HL-60 (cell line): ENCODE measurements around the gene PABPN1.

Experiments
- DNase-seq, 2 experiments: peaks; one replicate each; pipeline ENCODE4 v3.0.0-alpha.2; 2010 to 2020; ENCODE audit warnings: low read depth in 1 of 2, low spot score in 1 of 2
- H3K27ac ChIP-seq: fragments of 250-450 bp; sonication (Bioruptor Pico); replicated peaks from 2 replicates; pipeline ENCODE4 v1.5.1; 2020; ENCODE audit warnings: mild to moderate bottlenecking, moderate library complexity
- H3K27me3 ChIP-seq: fragments of 250-450 bp; sonication (Bioruptor Pico); 2 replicates; pipeline ENCODE4 v1.5.1; 2021; ENCODE audit warnings: mild to moderate bottlenecking, moderate library complexity; ENCODE audit not compliant: insufficient read depth, poor library complexity, severe bottlenecking
- H3K4me3 ChIP-seq: replicated peaks from 2 replicates; pipeline ENCODE4 v1.5.1; 2011; ENCODE audit warnings: mild to moderate bottlenecking, control low read depth, low read length; ENCODE audit not compliant: insufficient read depth
- CTCF ChIP-seq: IDR thresholded peaks from one replicate; pipeline ENCODE4 v1.5.1; 2011; ENCODE audit warnings: low read length, control low read depth, inconsistent platforms; ENCODE audit not compliant: insufficient read depth
- GABPA ChIP-seq: IDR thresholded peaks from 2 replicates; pipeline ENCODE4 v1.6.1; 2012; ENCODE audit warnings: low read depth
- POLR2AphosphoS5 ChIP-seq: IDR thresholded peaks from 2 replicates; pipeline ENCODE4 v1.6.1; 2012; ENCODE audit warnings: low read depth
- REST ChIP-seq: IDR thresholded peaks from 2 replicates; pipeline ENCODE4 v1.6.1; 2012; ENCODE audit warnings: low read depth; ENCODE audit not compliant: insufficient replicate concordance
- SPI1 ChIP-seq: IDR thresholded peaks from 2 replicates; pipeline ENCODE4 v1.6.1; 2012; ENCODE audit warnings: low read depth, mild to moderate bottlenecking, borderline replicate concordance

The PABPN1 gene

GRCh38 chr14:23326491-23327332 lies 5.5 kb downstream of the PABPN1 start:
- Histone ChIP-seq H3K4me3 (no peak overlapping the region), H3K27me3 (no peaks in the 10 kb centered on the region), H3K27ac (no peak overlapping the region)
- TF ChIP-seq POLR2AphosphoS5 = peak; percentile 58; the same call in 1 of the 2 replicates
- no peak for TF ChIP-seq SPI1
- DNase-seq = no peak

GRCh38 chr14:23327947-23328744 lies 6.9 kb downstream of the PABPN1 start:
- no peak overlapping the region for H3K27ac ChIP-seq
- H3K27me3 ChIP-seq = no peaks in the 10 kb centered on the region
- DNase-seq = peak in 1 of 2 experiments; percentile 72
- TF ChIP-seq REST = no peak
- TF ChIP-seq POLR2AphosphoS5 = no peak
- TF ChIP-seq SPI1 = no peak
- peak; percentile 94 for TF ChIP-seq CTCF
- no peak for TF ChIP-seq GABPA
- H3K4me3 ChIP-seq = no peak overlapping the region

- no peak overlapping the region for H3K4me3 ChIP-seq
- H3K27me3 ChIP-seq = no peaks in the 10 kb centered on the region
- H3K27ac ChIP-seq = no peak overlapping the region
- DNase-seq = no peak
- TF ChIP-seq REST = no peak
These were observed 14.4 kb downstream of the PABPN1 start for GRCh38 chr14:23335623-23336022.

GRCh38 chr14:23339506-23340268 lies 18.4 kb downstream of the PABPN1 start:
- H3K27me3 ChIP-seq = no peaks in the 10 kb centered on the region
- H3K27ac ChIP-seq = no peak overlapping the region
- no peak overlapping the region for H3K4me3 ChIP-seq
- TF ChIP-seq CTCF = no peak
- no peak for TF ChIP-seq GABPA
- no peak for TF ChIP-seq POLR2AphosphoS5
- TF ChIP-seq REST = no peak
- TF ChIP-seq SPI1 = no peak
- no peak for DNase-seq
